GM21360 (cell line): ENCODE data around the gene WDR93.
"Not testable (repeated sequence)": the region's sequence is repeated elsewhere in the genome, so short reads cannot be mapped to it uniquely, and the experiment has no call there.

Experiments used
- ATAC-seq: cut with Tn5 transposase; IDR thresholded peaks from one replicate; pipeline ENCODE4 v1.9.1; 2021; ENCODE audit warnings: mild to moderate bottlenecking, moderate library complexity; ENCODE audit not compliant: unreplicated experiment

The WDR93 gene

GRCh38 chr15:89784686-89784960 lies 94.0 kb downstream of the WDR93 start:
- no peak for ATAC-seq

- ATAC-seq, result no peak
Observed at GRCh38 chr15:89785064-89785773, 94.6 kb downstream of the WDR93 start.

DNA sequence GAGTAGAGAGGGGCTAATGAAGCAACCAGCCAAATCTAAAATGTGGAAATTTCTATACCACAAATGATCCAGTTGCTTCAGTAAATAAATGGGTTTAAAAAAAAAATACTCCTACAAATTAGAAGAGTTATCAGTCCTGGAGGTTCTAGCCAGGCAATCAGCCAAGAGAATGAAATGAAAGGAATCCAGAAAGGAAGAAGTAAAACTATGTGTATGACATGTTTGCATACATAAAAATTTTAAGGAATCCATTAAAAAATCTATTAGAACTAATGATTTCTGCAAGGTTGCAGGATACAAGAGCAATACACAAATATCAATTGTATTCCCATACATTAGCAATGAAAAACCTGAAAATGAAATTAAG lies 95.1 kb downstream of the WDR93 start:
- no peak for ATAC-seq

DNA sequence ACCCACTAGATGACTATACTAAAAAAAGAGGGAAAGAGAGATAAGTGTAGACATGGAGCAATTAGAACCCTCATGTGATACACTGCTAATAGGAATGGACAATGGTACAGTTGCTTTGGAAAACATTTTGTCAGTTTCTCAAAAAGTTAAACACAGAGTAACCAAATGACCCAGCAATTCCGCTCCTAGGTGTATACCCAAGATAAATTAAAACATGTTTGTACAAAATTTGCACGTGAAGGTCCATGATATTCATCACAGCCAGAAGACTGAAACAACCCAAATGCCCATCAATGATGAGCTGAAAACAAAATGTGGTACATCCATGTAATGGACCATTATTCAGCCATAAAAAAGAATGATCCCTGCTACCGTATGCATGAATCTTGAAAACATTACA lies 97.3 kb downstream of the WDR93 start:
- no peak for ATAC-seq

GRCh38 chr15:89788585-89788984 lies 98.0 kb downstream of the WDR93 start:
- not testable (repeated sequence) for ATAC-seq

DNA sequence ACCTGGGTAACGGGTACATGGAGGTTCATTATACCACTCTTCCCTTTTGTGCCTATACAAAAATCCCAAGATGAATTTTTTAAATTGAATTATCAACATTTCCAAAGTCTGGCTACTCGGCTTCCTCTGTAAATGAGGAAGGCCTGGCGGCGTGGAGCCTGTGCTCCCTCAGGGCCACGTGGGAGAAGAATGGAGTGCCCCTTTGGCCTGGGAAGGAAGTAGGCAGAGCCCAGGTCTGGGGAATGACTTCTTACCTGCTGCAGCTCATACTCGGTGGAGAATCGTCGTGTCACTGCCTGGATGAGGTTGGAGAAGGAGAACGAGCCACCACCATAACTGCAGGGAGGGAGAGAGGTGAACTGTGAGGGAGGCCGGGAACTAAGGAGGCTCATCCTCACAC lies 99.6 kb downstream of the WDR93 start:
- no peak for ATAC-seq

GRCh38 chr15:89790661-89791060 lies 100.0 kb downstream of the WDR93 start:
- ATAC-seq, result no peak

- ATAC-seq, result no peak
Observed at GRCh38 chr15:89792106-89792805, 101.6 kb downstream of the WDR93 start.
